HFFc6 (cell line): ENCODE measurements around the gene B3GNT9. TPM values are rescaled to one million over a fixed set of nuclear protein-coding genes. Genes with fewer than 3 reads are reported as not detected.

Experiments
- DNase-seq: peaks from one replicate; pipeline ENCODE4 v3.0.0-alpha.2; 2018
- H3K27ac Mint-ChIP-seq: 2 replicates; pipeline ENCODE4 v1.8.0; 2020; ENCODE audit warnings: mild to moderate bottlenecking, mixed read lengths
- H3K27me3 Mint-ChIP-seq: 2 replicates; pipeline ENCODE4 v1.8.0; 2021; ENCODE audit warnings: mild to moderate bottlenecking, moderate library complexity, mixed read lengths; ENCODE audit not compliant: insufficient read depth
- H3K36me3 Mint-ChIP-seq: 2 replicates; pipeline ENCODE4 v1.8.0; 2021; ENCODE audit warnings: low read depth, mixed read lengths
- H3K4me1 Mint-ChIP-seq: 2 replicates; pipeline ENCODE4 v1.8.0; 2020; ENCODE audit warnings: low read depth, mixed read lengths
- H3K4me3 Mint-ChIP-seq: 2 replicates; pipeline ENCODE4 v1.8.0; 2020; ENCODE audit warnings: mild to moderate bottlenecking, moderate library complexity, mixed read lengths
- H3K9me3 Mint-ChIP-seq: 2 replicates; pipeline ENCODE4 v1.8.0; 2020; ENCODE audit warnings: mild to moderate bottlenecking, mixed read lengths
- total RNA-seq, 6 experiments: library from RNA; stranded (reverse); fragmentation: NEBNext Ultra II Directional; extraction: Animal tissue kit (Norgen Biotek cat#: 25700); gene quantifications; 2 replicates in 1 of 6; 3 replicates in 5 of 6; pipeline ENCODE4 v1.2.3, GENCODE V29; 2021
- TF ChIP-seq, protein P1 (sequence below): fragments of 200-600 bp; sonication (generic); IDR thresholded peaks from 2 replicates; pipeline ENCODE4 v1.5.0; 2021; ENCODE audit warnings: antibody characterized with exemption, mild to moderate bottlenecking

B3GNT9 gene
- total RNA-seq, 6 experiments from 2014 or later, result 45.7 to 55.1 (median 50.1) TPM

DNA sequence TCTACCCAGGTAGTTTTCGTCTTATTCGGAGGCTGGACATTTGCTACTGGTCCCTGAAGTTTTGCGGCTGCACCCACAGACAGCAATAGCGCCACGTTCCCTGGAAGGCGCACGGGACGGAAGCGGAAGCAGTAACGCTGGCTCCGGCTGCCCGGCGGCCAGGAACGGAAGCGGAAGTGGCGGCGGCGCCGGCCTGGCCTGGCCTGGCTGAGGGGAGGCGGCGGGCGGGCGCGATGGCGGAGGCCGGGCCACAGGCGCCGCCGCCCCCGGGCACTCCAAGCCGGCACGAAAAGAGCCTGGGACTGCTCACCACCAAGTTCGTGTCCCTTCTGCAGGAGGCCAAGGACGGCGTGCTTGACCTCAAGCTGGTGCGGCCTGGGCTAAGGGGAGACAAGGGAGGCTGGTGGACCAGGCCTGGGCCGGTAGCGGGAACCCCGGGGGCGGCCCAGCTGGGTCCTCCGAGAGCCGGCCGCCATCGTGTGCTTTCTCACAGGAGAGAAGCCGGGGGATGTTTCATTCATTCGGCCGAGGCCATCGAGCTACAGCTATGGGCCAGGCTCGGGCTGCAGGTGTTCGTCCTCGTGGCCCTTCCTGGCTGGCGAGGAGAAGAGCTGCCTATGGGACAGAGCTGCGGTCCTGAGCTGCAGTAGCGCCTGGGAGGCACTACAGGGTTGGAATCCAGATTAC lies 41.3 kb upstream of the B3GNT9 start, which contains the start of gene E2F4:
TSS of gene E2F4 (plus strand) at position 161 of the 687 bp plus-strand sequence. CDS start at position 234, 73 bp downstream.
- TF ChIP-seq, protein P1, sequence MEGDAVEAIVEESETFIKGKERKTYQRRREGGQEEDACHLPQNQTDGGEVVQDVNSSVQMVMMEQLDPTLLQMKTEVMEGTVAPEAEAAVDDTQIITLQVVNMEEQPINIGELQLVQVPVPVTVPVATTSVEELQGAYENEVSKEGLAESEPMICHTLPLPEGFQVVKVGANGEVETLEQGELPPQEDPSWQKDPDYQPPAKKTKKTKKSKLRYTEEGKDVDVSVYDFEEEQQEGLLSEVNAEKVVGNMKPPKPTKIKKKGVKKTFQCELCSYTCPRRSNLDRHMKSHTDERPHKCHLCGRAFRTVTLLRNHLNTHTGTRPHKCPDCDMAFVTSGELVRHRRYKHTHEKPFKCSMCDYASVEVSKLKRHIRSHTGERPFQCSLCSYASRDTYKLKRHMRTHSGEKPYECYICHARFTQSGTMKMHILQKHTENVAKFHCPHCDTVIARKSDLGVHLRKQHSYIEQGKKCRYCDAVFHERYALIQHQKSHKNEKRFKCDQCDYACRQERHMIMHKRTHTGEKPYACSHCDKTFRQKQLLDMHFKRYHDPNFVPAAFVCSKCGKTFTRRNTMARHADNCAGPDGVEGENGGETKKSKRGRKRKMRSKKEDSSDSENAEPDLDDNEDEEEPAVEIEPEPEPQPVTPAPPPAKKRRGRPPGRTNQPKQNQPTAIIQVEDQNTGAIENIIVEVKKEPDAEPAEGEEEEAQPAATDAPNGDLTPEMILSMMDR, result no peak
- H3K36me3 Mint-ChIP-seq, result peaks cover 36% of the 10 kb centered on the region
- H3K27ac Mint-ChIP-seq, result peak within 1 kb of the TSS; percentile 83
- H3K27me3 Mint-ChIP-seq, result peaks cover 7% of the 10 kb centered on the region
- peaks cover 46% of the 10 kb centered on the region for H3K4me1 Mint-ChIP-seq
- H3K9me3 Mint-ChIP-seq, result no peaks in the 10 kb centered on the region
- DNase-seq, result peak; percentile 88
- H3K4me3 Mint-ChIP-seq, result peak within 1 kb of the TSS; percentile 96

DNA sequence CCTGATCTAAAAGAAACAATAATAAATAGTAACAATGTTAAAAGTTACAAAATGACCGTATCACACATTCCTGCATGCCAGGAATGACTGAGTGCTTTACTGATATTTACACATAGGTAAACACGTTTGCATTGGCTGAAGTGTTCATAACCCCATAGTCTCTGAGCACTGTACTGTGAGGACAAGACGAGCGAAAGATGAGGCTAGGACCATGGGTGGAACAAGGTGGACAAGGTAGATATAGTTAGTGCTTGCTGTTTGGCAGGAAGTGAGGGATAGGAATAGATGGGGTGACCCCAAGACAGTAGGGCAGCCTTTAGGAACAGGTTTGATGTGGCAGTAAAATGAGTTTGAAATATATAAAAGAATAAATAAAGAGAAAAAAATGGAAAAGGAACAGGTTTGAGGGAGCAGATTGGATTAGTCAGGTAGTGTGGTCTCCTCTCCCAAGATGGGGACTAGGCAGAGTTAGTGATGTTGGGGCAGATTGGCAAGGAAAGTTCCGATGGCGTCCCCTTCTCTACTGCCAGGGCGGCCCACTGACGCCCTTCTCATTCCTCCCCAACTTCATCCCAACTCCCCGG lies 40.7 kb upstream of the B3GNT9 start:
- no peak for DNase-seq
- Mint-ChIP-seq H3K36me3 (peaks cover 30% of the 10 kb centered on the region), H3K4me3 (peak overlapping the region; percentile 96), H3K4me1 (peaks cover 45% of the 10 kb centered on the region), H3K27ac (peak overlapping the region; percentile 69; the same call in 1 of the 2 replicates), H3K9me3 (no peaks in the 10 kb centered on the region), H3K27me3 (peaks cover 4% of the 10 kb centered on the region; the same call in 1 of the 2 replicates)
- TF ChIP-seq, protein P1, result no peak

DNA sequence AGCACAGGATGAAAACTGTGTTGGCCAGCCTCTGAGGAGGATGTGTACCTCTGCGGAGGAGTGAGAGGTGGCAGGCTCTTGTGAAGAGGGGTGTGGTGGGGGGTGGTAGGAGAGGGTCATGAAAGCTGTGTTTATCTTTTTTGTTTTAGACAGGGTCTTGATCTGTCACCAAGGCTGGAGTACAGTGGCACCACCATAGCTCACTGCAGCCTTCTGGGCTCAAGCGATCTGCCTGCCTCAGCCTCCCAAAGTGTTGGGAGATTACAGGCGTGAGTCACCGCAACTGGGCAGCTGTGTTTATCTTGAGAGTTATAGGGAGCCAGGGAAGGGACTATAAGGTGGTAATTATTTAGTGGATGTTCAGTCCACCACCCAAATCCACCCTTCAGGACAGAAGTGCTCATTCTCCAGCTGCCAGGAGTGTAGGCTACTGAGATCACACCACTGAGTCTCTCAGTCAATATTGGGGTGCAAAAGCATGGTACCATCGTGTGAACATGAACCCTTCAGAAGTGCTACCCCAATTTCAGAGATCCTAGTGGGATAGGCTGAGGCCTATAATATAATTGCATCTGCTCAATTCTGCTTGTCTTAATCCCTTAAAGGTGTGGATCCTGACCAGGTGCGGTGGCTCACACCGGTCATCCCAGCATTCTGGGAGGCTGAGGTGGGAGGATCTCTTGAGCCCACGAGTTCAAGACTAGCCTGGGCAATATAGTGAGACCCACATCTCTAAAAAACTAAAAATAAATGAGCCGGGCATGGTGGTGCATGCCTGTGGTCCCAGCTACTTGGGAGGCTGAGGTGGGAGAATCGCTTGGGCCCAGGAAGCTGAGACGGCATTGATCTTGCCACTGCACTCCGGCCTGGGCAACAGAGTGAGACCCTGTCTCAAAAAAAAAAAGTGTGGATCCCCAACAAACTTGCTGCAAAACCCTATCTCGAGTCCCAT lies 39.9 kb upstream of the B3GNT9 start:
- no peak overlapping the region; the same call in 1 of the 2 replicates for H3K4me3 Mint-ChIP-seq
- peaks cover 46% of the 10 kb centered on the region for H3K4me1 Mint-ChIP-seq
- no peak overlapping the region for H3K27ac Mint-ChIP-seq
- peaks cover 3% of the 10 kb centered on the region; the same call in 1 of the 2 replicates for H3K27me3 Mint-ChIP-seq
- TF ChIP-seq, protein P1, result no peak
- H3K36me3 Mint-ChIP-seq, result peaks cover 22% of the 10 kb centered on the region
- no peak for DNase-seq
- no peaks in the 10 kb centered on the region for H3K9me3 Mint-ChIP-seq

DNA sequence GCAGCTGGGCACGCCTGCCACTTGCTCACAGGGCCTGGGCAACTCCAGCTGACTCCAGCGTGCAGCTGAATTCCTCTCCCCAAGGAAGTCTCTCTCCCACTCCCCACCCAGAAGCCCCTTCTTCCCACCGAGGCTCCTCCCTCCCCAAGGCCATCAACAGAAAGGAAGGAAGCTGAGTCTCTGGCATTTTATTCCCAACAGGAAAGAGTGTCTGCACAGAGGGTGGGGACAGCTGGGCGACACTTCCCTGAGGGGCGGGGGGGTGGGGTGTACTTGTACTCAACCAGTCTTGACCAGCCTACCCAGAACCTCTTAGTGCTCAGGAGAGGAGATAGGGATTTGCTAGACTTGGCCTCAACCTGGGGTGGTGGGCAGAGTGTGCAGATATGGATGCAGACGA lies 39.2 kb upstream of the B3GNT9 start, which contains the start of gene EXOC3L1:
TSS of gene EXOC3L1 (minus strand) at position 96 of the 400 bp plus-strand sequence. CDS start 460 bp downstream, outside the sequence.
- Mint-ChIP-seq H3K27me3 (peaks cover 3% of the 10 kb centered on the region), H3K4me3 (no peak within 1 kb of the TSS), H3K9me3 (no peaks in the 10 kb centered on the region), H3K36me3 (peaks cover 17% of the 10 kb centered on the region), H3K4me1 (peaks cover 52% of the 10 kb centered on the region), H3K27ac (no peak within 1 kb of the TSS)
- TF ChIP-seq, protein P1, result no peak
- DNase-seq, result no peak

DNA sequence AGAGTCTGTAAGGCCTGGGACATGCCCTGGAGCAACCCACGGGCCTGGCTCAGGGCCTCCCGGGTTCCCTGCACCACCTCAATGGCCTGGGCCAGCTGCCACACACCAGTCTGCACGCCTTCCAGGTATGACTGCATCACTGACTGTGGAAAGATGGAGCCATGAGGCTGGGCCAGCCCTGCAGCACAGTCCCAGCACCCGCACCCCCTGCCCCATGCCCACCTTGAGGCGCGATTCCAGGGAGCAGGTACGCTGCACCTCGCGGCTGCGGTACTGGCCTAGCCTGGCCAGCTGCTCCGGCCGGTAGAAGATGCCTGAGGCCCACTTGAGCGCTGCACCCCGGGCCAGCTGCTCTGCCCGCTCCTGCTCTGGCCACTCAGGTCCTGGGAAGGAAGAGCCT lies 38.0 kb upstream of the B3GNT9 start:
- TF ChIP-seq, protein P1, result no peak
- no peak for DNase-seq
- Mint-ChIP-seq H3K27me3 (peaks cover 3% of the 10 kb centered on the region), H3K4me1 (peaks cover 50% of the 10 kb centered on the region), H3K4me3 (no peak overlapping the region), H3K9me3 (no peaks in the 10 kb centered on the region), H3K36me3 (peaks cover 13% of the 10 kb centered on the region), H3K27ac (no peak overlapping the region)
